ENCODE measurements around the gene AP3D1.

Gene AP3D1

GRCh38 chr19:2063824-2064223, 87.5 kb downstream of the AP3D1 start:
- Histone ChIP-seq H4K20me1 (ENCODE audit: insufficient read depth) (no peaks in the 10 kb centered on the region), H2AFZ (ENCODE audit: low read depth) (no peak overlapping the region), H3K4me1 (ENCODE audit: low read depth, poor library complexity, severe bottlenecking) (peaks cover 27% of the 10 kb centered on the region), H3K4me3 (IDR thresholded peaks at IDR 0.05; ENCODE audit: insufficient read depth, low read depth, low read length) (no peak overlapping the region), H3K4me2 (no peak overlapping the region), H3K27me3 (ENCODE audit: insufficient read depth, low read depth) (no peaks in the 10 kb centered on the region), H3K9ac (no peak overlapping the region), H3K27ac (no peak overlapping the region), H3K79me2 (ENCODE audit: insufficient read depth, low read depth) (no peaks in the 10 kb centered on the region), H3K36me3 (ENCODE audit: insufficient read depth) (no peaks in the 10 kb centered on the region)
- no peak for TF ChIP-seq CTCF (conservative IDR thresholded peaks at IDR 0.05; ENCODE audit: low read depth, low read length)

- no peaks in the 10 kb centered on the region for H4K20me1 ChIP-seq (ENCODE audit: insufficient read depth)
- TF ChIP-seq CTCF (conservative IDR thresholded peaks at IDR 0.05; ENCODE audit: low read depth, low read length), result no peak
- no peak overlapping the region for H3K9ac ChIP-seq
- H2AFZ ChIP-seq (ENCODE audit: low read depth), result no peak overlapping the region
- no peaks in the 10 kb centered on the region for H3K79me2 ChIP-seq (ENCODE audit: insufficient read depth, low read depth)
- H3K36me3 ChIP-seq (ENCODE audit: insufficient read depth), result no peaks in the 10 kb centered on the region
- peak overlapping the region; percentile 93; the same call in 1 of the 2 replicates for H3K4me2 ChIP-seq
- H3K4me3 ChIP-seq (IDR thresholded peaks at IDR 0.05; ENCODE audit: insufficient read depth, low read depth, low read length), result no peak overlapping the region
- H3K27ac ChIP-seq, result no peak overlapping the region
- no peaks in the 10 kb centered on the region for H3K27me3 ChIP-seq (ENCODE audit: insufficient read depth, low read depth)
- H3K4me1 ChIP-seq (ENCODE audit: low read depth, poor library complexity, severe bottlenecking), result peaks cover 27% of the 10 kb centered on the region
Measured at GRCh38 chr19:2062770-2063169, 88.6 kb downstream of the AP3D1 start.

GRCh38 chr19:2062389-2062729, 89.0 kb downstream of the AP3D1 start:
- Histone ChIP-seq H3K4me3 (IDR thresholded peaks at IDR 0.05; ENCODE audit: insufficient read depth, low read depth, low read length) (no peak overlapping the region), H3K27ac (peak overlapping the region; percentile 95), H3K4me2 (peak overlapping the region; percentile 93), H3K4me1 (ENCODE audit: low read depth, poor library complexity, severe bottlenecking) (peaks cover 27% of the 10 kb centered on the region), H3K79me2 (ENCODE audit: insufficient read depth, low read depth) (no peaks in the 10 kb centered on the region), H3K36me3 (ENCODE audit: insufficient read depth) (no peaks in the 10 kb centered on the region), H4K20me1 (ENCODE audit: insufficient read depth) (no peaks in the 10 kb centered on the region), H2AFZ (ENCODE audit: low read depth) (peak overlapping the region; percentile 64), H3K27me3 (ENCODE audit: insufficient read depth, low read depth) (no peaks in the 10 kb centered on the region), H3K9ac (peak overlapping the region; percentile 90)
- no peak for TF ChIP-seq CTCF (conservative IDR thresholded peaks at IDR 0.05; ENCODE audit: low read depth, low read length)

DNA sequence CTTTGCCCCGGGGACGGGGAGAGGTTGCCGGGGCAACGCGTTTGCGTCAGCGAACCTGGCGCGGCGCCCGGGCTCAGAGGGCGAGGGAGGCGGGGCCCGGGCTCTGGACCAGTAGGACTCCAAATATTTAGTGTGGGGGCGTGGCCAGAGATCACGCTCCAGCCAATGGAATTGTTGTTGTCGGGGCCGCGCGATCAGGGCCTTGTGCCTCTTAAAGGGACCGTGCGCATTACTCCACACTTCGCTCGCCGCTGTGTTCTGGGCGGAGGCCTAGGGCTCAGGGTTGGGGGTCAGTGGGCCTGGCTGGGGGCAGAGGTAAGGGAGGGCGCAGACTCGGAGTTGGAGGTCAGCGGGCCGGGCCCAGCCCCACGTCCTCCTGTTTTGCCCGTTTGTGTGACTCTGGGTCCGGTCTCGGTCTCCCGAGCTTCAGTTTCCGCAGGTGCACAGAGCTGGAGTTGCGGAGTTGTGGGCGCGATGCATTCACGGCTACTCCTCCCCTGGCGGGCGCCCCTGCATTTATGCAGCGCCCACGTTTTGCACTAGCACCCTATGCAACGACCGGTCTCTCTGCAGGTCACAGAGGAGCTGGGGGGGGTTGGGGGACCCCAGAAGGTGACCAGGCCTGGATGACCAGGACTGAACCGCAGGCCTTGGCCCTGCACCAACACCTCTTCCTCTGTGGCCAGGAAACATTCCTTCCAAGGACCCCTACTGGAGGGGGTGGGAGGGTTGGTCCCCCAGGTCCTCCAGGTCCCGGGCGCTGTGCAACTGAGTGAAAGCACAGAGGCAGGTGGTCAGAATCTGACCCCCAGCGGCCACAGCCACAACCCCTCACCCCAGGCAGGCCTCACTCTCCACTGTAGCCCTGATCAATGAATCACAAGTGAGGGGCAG, 89.6 kb downstream of the AP3D1 start:
- Histone ChIP-seq H3K36me3 (ENCODE audit: insufficient read depth) (no peaks in the 10 kb centered on the region), H3K4me1 (ENCODE audit: low read depth, poor library complexity, severe bottlenecking) (peaks cover 27% of the 10 kb centered on the region), H3K9ac (peak overlapping the region; percentile 90), H4K20me1 (ENCODE audit: insufficient read depth) (no peaks in the 10 kb centered on the region), H3K27me3 (ENCODE audit: insufficient read depth, low read depth) (no peaks in the 10 kb centered on the region), H3K4me3 (IDR thresholded peaks at IDR 0.05; ENCODE audit: insufficient read depth, low read depth, low read length) (no peak overlapping the region), H3K27ac (peak overlapping the region; percentile 95), H2AFZ (ENCODE audit: low read depth) (peak overlapping the region; percentile 64), H3K4me2 (peak overlapping the region; percentile 93), H3K79me2 (ENCODE audit: insufficient read depth, low read depth) (no peaks in the 10 kb centered on the region)
- TF ChIP-seq CTCF (conservative IDR thresholded peaks at IDR 0.05; ENCODE audit: low read depth, low read length), result no peak
